ENCODE measurements around the gene JAK2.
"Not testable (repeated sequence)": the region's sequence is repeated elsewhere in the genome, so short reads cannot be mapped to it uniquely, and the experiment has no call there.

Gene JAK2

DNA sequence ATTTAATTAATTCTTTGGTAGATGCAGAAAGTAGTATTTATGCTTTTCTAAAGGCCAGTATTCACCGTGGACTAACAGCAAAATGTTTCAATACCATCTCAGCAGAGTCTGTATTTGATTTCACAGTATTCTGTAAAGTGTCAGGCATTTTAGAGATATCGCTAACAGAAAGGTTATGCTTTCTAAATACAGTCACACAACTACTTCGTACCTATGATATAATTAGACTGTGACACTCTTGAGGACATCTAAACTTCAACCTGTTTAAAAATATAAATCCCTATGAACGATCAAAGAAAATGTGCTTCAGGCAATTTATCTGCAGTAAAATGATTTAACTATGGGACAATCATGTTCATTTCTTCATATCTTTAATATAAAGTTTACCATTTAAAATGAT is 41.7 kb upstream of the JAK2 start:
- Histone ChIP-seq H4K20me1 (ENCODE audit: insufficient read depth, low read length) (no peaks in the 10 kb centered on the region), H3K27ac (ENCODE audit: low read depth, low read length, poor library complexity, severe bottlenecking) (no peak overlapping the region), H3K27me3 (ENCODE audit: insufficient read depth, low read length) (no peaks in the 10 kb centered on the region), H2AFZ (ENCODE audit: low read length) (no peak overlapping the region), H3K9me2 (ENCODE audit: low read depth, low read length) (no peaks in the 10 kb centered on the region), H3K4me3 (ENCODE audit: low read depth, low read length, poor library complexity, severe bottlenecking) (no peak overlapping the region), H3K79me2 (ENCODE audit: insufficient read depth, low read length) (no peaks in the 10 kb centered on the region), H3K4me2 (ENCODE audit: low read length) (no peak overlapping the region), H3K9ac (ENCODE audit: low read length) (no peak overlapping the region), H3K9me3 (ENCODE audit: low read length) (no peaks in the 10 kb centered on the region), H3F3A (ENCODE audit: insufficient read depth, low read length) (no peaks in the 10 kb centered on the region; the same call in 1 of the 2 replicates), H3K36me3 (ENCODE audit: insufficient read depth, low read length) (no peaks in the 10 kb centered on the region), H3K4me1 (ENCODE audit: insufficient read depth, low read length, severe bottlenecking) (peaks cover 11% of the 10 kb centered on the region)
- TF ChIP-seq, protein P1, sequence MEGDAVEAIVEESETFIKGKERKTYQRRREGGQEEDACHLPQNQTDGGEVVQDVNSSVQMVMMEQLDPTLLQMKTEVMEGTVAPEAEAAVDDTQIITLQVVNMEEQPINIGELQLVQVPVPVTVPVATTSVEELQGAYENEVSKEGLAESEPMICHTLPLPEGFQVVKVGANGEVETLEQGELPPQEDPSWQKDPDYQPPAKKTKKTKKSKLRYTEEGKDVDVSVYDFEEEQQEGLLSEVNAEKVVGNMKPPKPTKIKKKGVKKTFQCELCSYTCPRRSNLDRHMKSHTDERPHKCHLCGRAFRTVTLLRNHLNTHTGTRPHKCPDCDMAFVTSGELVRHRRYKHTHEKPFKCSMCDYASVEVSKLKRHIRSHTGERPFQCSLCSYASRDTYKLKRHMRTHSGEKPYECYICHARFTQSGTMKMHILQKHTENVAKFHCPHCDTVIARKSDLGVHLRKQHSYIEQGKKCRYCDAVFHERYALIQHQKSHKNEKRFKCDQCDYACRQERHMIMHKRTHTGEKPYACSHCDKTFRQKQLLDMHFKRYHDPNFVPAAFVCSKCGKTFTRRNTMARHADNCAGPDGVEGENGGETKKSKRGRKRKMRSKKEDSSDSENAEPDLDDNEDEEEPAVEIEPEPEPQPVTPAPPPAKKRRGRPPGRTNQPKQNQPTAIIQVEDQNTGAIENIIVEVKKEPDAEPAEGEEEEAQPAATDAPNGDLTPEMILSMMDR (IDR thresholded peaks at IDR 0.05; ENCODE audit: low read length), result no peak
- TF ChIP-seq EZH2 (IDR thresholded peaks at IDR 0.05; ENCODE audit: borderline replicate concordance, low read length), result no peak

DNA sequence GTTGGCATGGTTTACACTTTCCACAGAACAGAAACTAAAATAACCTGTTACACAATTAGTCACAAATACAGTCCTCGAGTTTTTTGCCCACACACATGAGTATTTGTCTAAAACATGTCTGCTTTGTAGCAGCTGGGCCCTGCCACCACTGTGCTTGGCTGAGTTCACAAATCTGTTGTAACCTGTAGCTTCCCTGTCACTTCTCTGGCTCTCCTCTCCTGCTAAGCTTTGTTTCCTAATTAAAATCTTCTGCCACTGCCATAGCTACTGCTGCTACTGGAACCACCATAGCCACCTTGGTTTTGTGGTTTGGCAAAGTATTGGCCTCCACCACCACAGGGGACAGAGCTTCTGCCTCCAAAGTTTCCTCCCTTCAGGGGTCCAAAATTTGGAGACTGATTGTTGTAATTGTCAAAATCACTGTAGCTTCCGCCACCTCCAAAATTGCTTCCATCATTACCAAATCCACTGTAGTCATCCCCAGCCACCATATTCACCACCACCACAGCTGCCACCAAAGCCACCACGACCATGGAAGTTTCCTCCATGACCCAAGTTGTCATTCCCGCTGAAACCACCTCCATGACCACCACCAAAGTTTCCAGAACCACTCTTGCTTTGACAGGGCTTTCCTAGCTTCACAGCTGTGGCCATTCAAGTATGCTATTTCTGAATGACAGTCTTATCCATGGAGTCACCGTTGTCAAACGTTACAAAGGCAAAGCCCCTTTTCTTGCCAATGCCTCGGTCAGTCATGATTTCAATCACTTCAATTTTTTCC is 40.5 kb upstream of the JAK2 start:
- H3K4me2 ChIP-seq (ENCODE audit: low read length); H3K4me1 ChIP-seq (ENCODE audit: insufficient read depth, low read length, severe bottlenecking); H3K4me3 ChIP-seq (ENCODE audit: low read depth, low read length, poor library complexity, severe bottlenecking); H3K79me2 ChIP-seq (ENCODE audit: insufficient read depth, low read length); H3K27ac ChIP-seq (ENCODE audit: low read depth, low read length, poor library complexity, severe bottlenecking); H3K9me3 ChIP-seq (ENCODE audit: low read length); H3F3A ChIP-seq (ENCODE audit: insufficient read depth, low read length); H3K9me2 ChIP-seq (ENCODE audit: low read depth, low read length); H4K20me1 ChIP-seq (ENCODE audit: insufficient read depth, low read length); H3K9ac ChIP-seq (ENCODE audit: low read length); H3K36me3 ChIP-seq (ENCODE audit: insufficient read depth, low read length); H3K27me3 ChIP-seq (ENCODE audit: insufficient read depth, low read length): not testable (repeated sequence)
- 0 out of 2 replicates have a peak overlapping the region, but pooled peaks have one; percentile 13 for H2AFZ ChIP-seq (ENCODE audit: low read length)

DNA sequence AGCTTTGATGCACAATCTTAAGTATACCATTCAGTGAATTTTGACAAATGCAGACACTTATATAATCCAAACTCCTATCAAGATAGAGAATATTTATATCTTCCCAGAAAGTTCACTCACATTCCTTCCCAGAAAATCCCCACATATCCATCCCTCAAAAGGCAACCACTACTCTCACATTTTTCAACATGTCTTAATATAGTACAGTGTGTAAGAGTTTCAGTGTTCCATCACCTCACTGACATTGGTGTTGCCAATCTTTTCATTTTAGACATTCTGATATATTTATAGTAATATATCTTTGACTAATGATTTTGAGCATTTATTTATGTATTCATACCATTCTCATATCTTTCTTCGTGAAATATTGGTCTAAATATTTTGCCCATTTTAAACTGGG is 38.1 kb upstream of the JAK2 start:
- H3K4me1 ChIP-seq (ENCODE audit: insufficient read depth, low read length, severe bottlenecking), result no peaks in the 10 kb centered on the region
- H3K79me2 ChIP-seq (ENCODE audit: insufficient read depth, low read length), result no peaks in the 10 kb centered on the region
- no peaks in the 10 kb centered on the region for H3K36me3 ChIP-seq (ENCODE audit: insufficient read depth, low read length)
- H3K9me2 ChIP-seq (ENCODE audit: low read depth, low read length), result no peaks in the 10 kb centered on the region
- no peaks in the 10 kb centered on the region for H3K9me3 ChIP-seq (ENCODE audit: low read length)
- no peak overlapping the region for H3K9ac ChIP-seq (ENCODE audit: low read length)
- no peaks in the 10 kb centered on the region for H3K27me3 ChIP-seq (ENCODE audit: insufficient read depth, low read length)
- H2AFZ ChIP-seq (ENCODE audit: low read length), result no peak overlapping the region
- TF ChIP-seq, protein P1 (IDR thresholded peaks at IDR 0.05; ENCODE audit: low read length), result no peak
- no peak for TF ChIP-seq EZH2 (IDR thresholded peaks at IDR 0.05; ENCODE audit: borderline replicate concordance, low read length)
- H3K4me3 ChIP-seq (ENCODE audit: low read depth, low read length, poor library complexity, severe bottlenecking), result no peak overlapping the region
- no peaks in the 10 kb centered on the region for H4K20me1 ChIP-seq (ENCODE audit: insufficient read depth, low read length)
- no peaks in the 10 kb centered on the region for H3F3A ChIP-seq (ENCODE audit: insufficient read depth, low read length)
- no peak overlapping the region for H3K4me2 ChIP-seq (ENCODE audit: low read length)
- H3K27ac ChIP-seq (ENCODE audit: low read depth, low read length, poor library complexity, severe bottlenecking), result no peak overlapping the region

DNA sequence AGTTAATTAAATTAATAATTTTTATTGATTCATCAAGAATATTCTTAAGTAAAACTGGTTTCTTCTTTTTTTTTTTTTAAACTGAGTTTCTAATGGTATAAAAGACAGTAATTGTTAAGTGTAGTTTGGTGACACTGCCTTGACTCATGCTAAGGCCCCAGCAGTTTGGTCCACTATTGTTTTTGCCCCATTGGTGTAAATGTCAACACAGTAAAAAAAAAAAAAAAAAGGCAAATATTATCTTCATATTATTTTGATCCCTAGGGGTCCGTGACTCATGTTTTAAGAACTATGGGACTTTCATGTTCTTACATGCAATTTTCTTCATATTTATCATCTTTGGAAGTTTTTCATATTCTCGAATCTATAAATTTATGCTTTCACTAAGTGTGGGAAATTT is 29.2 kb upstream of the JAK2 start:
- H3K4me2 ChIP-seq (ENCODE audit: low read length), result no peak overlapping the region
- H3K36me3 ChIP-seq (ENCODE audit: insufficient read depth, low read length), result no peaks in the 10 kb centered on the region
- H3F3A ChIP-seq (ENCODE audit: insufficient read depth, low read length), result no peaks in the 10 kb centered on the region
- H3K27me3 ChIP-seq (ENCODE audit: insufficient read depth, low read length), result no peaks in the 10 kb centered on the region
- no peak overlapping the region for H3K27ac ChIP-seq (ENCODE audit: low read depth, low read length, poor library complexity, severe bottlenecking)
- no peaks in the 10 kb centered on the region for H3K9me2 ChIP-seq (ENCODE audit: low read depth, low read length)
- H3K9ac ChIP-seq (ENCODE audit: low read length), result no peak overlapping the region
- no peaks in the 10 kb centered on the region for H4K20me1 ChIP-seq (ENCODE audit: insufficient read depth, low read length)
- TF ChIP-seq EZH2 (IDR thresholded peaks at IDR 0.05; ENCODE audit: borderline replicate concordance, low read length), result no peak
- TF ChIP-seq, protein P1 (IDR thresholded peaks at IDR 0.05; ENCODE audit: low read length), result no peak
- H3K9me3 ChIP-seq (ENCODE audit: low read length), result 0 out of 2 replicates have a peak, but pooled peaks cover 4% of the 10 kb centered on the region
- no peaks in the 10 kb centered on the region for H3K4me1 ChIP-seq (ENCODE audit: insufficient read depth, low read length, severe bottlenecking)
- no peaks in the 10 kb centered on the region for H3K79me2 ChIP-seq (ENCODE audit: insufficient read depth, low read length)
- H3K4me3 ChIP-seq (ENCODE audit: low read depth, low read length, poor library complexity, severe bottlenecking), result no peak overlapping the region
- no peak overlapping the region for H2AFZ ChIP-seq (ENCODE audit: low read length)

Measured in OCI-LY1 (cell line).